GM18526 (cell line): ENCODE data around the gene DOCK6.

Source experiments
- POLR2A ChIP-seq: IDR thresholded peaks from 3 replicates; pipeline ENCODE4 v1.6.1; 2011; ENCODE audit not compliant: insufficient read length; ENCODE audit errors: extremely low read depth

Gene DOCK6

DNA sequence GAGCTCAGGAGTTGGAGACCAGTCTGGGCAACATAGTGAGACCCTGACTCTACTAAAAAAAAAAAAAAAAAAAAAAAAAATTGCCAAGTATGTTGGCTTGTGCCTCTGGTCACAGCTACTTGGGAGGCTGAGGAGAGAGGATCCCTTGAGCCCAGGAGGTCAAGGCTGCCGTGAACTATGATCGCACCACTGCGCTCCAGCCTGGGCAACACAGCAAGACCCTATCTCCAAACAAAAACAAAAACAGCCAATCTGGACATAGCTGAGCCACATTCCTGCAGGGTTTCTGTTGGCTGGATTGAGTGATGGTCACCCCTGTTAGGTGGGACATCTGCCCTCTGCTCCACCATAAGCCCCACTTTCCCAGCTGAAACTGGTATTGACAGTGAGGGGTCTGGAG lies 36.5 kb downstream of the DOCK6 start:
- TF ChIP-seq POLR2A: no peak

DNA sequence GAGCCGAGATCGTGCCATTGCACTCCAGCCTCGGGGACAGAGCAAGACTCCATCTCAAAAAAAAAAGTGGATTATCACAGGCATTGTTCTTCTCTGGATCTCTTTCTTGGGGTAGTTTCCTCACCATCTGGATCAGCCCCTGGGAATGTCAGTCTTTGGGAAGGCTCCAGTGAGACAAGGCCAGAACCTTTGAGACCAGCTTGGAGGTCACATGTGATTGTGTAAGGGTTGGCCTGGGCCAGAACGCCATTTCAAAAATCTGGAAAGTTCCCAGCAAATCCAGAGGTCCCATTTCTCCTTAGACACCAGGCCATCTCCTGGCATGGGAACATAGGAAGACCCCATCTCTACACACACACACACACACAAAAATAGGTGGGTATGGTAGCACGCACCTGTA lies 37.2 kb downstream of the DOCK6 start:
- TF ChIP-seq POLR2A: no peak

DNA sequence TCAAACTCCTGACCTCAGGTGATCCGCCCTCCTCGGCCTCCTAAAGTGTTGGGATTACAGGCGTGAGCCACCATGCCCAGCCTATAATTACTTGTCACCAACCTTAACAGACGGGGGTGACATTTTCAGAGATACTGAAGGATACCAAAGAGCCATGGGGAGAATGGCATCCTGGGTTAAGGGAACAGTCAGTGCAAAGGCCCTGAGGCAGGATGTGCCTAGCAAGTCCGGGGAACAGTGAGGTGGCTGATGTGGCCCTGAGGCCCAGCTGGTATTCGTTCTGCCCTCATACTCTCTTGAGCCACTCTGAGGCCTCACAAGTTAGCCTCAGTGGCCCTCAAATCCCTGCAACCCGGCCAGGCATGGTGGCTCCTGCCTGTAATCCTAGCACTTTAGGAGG lies 37.9 kb downstream of the DOCK6 start:
- TF ChIP-seq POLR2A: no peak

DNA sequence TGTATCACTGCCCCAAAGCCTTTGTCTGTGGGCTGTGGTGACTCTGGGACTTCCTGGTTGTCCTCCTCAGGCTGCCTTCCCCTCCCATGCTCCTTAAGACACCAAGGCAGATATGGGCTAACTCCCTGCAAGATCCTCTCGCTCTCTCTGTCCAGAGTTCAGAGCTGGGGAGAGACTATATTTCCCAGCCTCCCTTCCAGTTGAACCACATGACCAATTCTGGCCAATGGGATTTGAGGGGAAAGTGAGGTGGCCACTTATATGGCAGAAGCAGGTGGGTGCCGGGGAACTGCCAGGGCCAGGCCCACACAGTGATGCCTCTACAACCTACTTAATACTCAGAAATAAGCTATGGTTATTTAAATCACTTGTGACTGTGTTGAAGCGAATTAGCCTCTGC lies 39.1 kb downstream of the DOCK6 start:
- no peak for TF ChIP-seq POLR2A

DNA sequence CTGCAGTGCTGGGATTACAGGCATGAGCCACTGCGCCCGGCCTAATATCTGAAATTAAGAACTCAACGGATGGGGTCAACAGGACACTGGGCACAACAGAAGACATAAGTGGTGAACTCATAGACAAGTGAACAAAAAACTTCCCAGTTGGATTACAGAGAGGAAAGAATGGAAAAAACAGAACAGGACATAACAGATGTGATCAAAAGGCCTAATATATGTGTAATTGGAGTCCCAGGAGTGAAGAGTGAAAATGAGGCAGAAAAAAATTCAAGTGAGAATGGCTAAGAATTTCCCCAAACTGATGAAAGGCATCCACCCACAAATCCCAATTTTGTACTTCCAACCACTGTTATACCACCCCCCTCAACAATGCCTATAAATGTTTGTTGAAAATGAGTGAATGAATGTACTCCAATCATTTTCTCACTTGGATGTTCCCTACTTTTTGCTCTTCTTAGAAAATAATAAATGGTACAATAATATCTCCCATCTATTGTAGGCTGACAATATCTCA lies 41.2 kb downstream of the DOCK6 start:
- TF ChIP-seq POLR2A: no peak

DNA sequence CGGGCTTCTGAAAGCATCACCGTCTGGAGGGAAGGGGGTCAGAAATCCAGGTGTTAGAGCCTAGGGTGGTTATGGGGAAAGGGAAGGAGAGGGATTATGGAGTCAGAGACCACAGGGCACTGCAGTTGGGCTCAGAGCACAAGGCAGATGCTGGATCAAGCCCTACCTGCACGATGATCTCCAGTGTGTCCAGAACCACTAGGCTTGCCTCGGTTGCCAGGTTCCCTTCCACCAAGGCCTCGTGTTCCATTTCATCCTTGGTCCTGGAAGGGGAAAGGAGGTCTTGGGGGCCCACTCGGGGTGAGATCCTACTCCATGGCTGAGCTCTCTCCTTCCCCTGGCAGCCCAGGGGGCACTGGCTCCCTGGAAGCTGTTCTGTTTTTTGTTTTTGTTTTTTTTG lies 47.9 kb downstream of the DOCK6 start:
- no peak for TF ChIP-seq POLR2A

DNA sequence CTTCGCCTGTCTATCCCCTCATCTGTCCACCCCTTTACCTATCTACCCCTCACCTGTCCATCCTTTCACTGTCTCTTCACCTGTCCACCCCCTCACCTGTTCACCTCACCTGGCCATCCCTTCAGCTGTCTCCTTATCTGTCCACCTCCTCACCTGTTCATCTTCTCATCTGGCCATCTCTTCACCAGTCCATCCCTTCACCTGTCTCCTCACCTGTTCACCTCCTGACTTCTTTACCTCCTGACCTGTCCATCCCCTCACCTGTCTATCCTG lies 51.7 kb downstream of the DOCK6 start:
- TF ChIP-seq POLR2A: no peak

DNA sequence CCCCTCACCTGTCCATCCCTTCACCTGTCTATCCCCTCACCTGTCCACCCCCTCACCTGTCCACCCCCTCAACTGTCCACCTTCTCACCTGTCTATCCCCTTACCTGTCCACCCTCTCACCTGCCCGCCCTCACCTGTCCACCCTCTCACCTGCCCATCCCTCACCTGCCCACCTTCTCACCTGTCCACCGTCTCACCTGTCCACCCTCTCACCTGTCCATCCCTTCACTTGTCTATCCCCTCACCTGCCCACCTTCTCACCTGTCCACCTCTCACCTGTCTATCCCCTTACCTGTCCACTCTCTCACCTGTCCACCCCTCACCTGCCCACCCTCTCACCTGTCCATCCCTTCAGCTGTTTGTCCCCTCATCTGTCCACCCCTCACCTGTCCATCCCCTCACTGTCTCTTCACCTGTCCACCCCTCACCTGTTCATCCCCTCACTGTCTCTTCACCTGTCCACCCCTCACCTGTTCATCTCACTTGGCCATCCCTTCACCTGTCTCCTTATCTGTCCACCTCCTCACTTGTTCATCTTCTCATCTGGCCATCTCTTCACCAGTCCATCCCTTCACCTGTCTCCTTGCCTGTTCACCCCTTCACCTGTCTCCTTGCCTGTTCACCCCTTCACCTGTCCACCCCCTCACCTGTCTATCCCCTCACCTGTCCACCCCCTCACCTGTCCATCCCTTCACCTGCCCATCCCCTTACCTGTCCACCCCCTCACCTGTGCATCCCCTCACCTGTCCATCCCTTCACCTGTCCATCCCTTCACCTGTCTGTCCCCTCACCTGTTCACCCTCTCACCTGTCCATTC lies 52.3 kb downstream of the DOCK6 start:
- TF ChIP-seq POLR2A: no peak

DNA sequence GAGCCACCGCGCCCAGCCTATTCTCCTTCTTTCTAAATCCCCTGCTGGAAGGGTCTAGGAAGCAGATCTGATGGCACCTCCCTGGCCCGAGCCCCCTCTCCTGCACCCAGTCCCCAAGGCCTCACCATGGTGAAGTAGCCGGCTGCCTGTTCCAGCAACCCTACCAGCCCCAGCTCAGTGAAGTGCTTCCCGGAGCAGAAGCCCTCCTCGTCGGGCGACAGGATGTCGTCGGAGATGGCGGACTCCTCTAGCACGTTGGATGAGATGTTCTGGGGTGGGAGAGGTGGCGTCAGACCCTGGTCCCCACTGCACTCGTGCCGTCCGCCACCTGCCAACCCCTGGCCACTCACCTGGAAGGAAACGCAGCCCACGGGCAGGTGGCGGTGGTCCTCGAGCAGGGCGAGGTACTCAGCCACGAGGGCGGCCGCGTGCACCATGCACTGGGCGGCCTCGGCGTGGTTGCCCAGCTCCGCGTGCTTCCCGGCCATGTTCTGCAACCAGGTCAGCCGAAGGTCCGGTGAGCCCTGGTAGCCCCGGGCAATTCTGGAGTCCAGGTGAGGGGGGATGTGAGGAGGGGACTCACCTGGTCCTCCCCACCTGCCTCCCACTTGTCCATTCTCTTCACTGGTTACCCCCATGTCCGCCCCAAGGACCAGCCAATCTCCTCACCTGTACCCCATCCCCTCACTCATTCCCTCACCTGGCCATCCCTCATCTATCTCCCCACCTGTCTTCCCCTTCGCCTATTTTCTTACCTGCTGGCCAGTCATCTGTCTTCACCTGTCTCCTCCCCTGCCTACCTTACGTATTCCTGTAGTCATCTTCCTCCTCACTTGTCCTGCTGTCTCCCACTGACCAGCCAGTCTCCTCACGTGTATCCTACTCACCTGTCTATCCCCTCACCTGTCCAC lies 53.5 kb downstream of the DOCK6 start:
- TF ChIP-seq POLR2A: no peak

DNA sequence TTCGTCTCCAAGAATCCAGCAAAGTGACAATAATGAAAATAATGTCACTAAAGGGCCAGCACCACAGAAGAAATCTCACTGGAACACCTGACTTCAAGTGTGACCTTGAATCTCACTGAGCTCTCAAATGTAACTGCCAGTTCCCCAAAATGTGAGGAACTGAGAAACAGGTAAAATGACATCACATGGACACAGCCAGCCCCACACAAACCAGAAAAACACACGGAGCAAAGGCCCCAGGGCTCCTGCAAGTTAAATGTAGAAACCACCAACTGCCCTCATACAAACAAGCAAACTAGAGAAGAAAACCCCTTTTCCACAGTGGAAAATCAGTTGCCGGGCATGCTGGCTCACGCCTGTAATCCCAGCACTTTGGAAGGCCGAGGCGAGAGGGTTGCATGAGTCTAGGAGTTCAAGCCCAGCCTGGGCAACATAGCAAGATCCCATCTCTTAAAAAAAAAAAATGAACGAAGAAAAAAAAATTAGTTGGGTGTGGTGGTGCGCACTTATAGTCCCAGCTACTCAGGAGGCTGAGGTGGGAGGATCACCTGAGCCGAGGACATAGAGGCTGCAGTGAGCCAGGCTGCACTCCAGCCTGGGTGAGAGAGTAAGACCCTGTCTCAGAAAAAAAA lies 56.3 kb downstream of the DOCK6 start:
- no peak for TF ChIP-seq POLR2A

DNA sequence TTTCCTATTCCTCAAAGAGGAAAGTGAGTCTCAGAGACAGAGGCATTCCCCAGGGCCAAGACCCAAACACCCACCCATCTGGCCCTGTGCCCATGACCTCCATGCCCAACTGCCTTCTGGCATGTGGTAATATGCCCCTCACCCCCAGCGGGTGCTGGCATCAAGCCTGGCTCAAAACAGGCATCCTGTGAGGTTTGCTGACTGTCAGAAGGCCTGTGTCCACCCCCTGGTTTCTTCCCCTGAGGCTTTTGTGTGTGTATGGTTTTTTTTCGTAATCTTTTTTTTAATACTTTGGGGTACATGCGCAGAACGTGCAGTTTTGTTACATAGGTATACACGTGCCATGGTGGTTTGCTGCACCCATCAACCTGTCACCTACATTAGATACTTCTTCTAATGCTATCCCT lies 57.4 kb downstream of the DOCK6 start:
- no peak for TF ChIP-seq POLR2A

DNA sequence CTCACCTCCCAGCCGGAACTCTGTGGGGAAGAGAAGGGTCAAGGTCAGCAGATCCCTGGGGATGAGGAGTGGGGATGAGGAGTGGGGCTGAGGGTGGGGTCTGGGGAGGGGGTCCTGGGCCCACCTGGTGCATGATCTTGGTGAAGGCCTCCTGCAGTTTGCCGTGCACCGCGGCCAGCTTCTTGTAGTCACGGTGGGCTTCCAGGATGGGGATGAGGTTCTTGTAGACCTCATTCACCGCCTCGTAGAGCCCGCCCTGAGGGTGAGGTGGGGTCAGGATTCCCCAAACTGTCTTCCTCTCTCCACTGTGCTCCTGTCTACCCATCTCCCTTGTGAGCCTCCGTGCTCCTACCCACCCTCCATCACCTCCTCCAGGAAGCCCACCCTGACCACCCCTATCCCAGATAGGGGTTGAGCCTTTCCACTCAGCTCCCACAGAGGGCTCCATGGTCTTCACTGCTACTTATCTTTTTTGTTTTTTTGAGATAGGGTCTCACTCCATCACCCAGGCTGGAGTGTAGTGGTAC lies 58.2 kb downstream of the DOCK6 start:
- TF ChIP-seq POLR2A: no peak

DNA sequence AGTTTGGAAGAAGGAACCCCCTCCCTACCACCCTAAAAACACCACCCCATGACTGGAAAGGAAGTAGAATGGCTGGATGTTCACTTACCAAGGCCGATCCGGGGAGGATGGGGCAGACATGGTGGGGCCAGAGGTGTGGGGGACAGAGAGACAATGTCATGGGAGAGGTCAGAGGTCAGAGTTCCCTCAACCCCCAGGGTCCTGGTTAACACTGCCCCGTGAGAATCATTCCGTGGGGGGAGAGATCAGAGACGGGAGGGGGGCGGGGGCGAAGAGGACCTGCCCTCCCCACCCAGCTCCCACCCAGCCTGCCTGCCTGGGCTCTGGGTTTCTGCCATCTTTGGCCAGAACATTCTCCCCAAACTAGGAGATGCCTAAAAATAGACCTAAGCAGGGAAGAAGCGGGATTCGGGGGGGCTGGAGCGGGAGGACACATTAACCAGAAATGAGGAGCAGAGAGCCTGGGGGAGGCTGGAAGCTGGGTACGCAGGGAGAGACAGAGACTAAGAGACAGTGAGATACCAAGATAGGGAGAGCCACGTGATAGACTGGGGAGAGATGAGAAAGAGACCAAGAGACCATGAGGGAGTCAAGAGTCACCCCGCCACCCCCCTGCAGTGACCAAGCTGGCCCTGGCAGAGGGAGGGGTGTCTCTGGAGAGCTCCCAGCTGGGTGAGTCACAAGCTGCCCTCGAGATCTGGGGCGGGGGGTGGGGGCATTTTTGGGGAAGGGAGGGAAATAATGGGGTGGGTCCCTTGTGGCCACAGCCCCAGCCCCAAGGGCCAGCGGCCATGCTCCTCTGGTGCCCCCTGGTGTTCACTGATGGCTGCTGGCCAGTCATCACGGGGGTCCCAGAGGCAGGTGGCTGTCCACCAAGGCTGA lies 58.9 kb downstream of the DOCK6 start:
- no peak for TF ChIP-seq POLR2A

DNA sequence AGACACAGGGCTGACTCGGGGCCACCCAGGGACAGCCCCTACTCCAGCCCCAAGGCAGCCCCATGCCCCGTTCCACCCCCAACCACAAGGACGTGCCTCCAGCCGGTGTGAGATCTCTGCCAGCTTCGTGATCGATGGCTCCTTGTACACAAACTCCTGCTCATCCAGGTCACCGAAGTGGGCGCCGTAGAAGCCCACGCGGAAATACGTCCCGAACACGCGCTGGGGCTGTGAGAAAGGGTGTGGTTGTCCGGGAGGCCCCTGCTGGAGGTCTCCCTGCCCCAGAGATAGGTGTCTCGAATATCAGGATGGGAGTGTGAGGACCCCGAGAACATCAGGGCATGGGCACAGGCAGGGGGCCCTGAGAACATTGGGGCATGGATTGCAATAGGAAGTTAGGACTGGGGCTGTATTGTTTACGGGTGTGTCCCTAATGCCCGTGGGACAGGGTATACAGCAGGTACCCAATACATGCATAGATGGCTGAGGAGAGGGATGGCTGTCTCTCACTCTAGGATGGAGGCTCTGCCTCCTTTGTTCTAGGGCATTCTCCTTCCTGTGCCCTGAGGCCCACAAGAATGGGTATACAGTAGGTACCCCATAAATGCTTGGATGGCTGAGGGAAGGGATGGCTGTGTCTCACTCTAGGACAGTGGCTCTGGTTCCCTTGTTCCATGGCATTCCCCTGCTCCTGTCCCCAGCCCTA lies 59.7 kb downstream of the DOCK6 start:
- no peak for TF ChIP-seq POLR2A
